ENCODE results near the gene PIP5K1A.

- TF ChIP-seq RARB (CRISPR knock-in tag; IDR thresholded peaks at IDR 0.05) (no peak), OSR1 (CRISPR knock-in tag; IDR thresholded peaks at IDR 0.05) (no peak), ZC3H10 (CRISPR knock-in tag; IDR thresholded peaks at IDR 0.05) (no peak; the same call in 1 of the 2 replicates), CSRNP3 (CRISPR knock-in tag; IDR thresholded peaks at IDR 0.05) (no peak), ISL1 (CRISPR knock-in tag; IDR thresholded peaks at IDR 0.05) (no peak), ZNF8 (CRISPR knock-in tag; IDR thresholded peaks at IDR 0.05) (no peak)
- TF ChIP-seq, protein P1, sequence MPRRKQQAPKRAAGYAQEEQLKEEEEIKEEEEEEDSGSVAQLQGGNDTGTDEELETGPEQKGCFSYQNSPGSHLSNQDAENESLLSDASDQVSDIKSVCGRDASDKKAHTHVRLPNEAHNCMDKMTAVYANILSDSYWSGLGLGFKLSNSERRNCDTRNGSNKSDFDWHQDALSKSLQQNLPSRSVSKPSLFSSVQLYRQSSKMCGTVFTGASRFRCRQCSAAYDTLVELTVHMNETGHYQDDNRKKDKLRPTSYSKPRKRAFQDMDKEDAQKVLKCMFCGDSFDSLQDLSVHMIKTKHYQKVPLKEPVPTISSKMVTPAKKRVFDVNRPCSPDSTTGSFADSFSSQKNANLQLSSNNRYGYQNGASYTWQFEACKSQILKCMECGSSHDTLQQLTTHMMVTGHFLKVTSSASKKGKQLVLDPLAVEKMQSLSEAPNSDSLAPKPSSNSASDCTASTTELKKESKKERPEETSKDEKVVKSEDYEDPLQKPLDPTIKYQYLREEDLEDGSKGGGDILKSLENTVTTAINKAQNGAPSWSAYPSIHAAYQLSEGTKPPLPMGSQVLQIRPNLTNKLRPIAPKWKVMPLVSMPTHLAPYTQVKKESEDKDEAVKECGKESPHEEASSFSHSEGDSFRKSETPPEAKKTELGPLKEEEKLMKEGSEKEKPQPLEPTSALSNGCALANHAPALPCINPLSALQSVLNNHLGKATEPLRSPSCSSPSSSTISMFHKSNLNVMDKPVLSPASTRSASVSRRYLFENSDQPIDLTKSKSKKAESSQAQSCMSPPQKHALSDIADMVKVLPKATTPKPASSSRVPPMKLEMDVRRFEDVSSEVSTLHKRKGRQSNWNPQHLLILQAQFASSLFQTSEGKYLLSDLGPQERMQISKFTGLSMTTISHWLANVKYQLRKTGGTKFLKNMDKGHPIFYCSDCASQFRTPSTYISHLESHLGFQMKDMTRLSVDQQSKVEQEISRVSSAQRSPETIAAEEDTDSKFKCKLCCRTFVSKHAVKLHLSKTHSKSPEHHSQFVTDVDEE (CRISPR knock-in tag; IDR thresholded peaks at IDR 0.05), result no peak
These were observed 83.9 kb downstream of the PIP5K1A start, which contains the start of gene ZNF687 for GRCh38 chr1:151281969-151282882.
